Measurements from ENCODE around the gene NAPSA. TPM values are rescaled to one million over a fixed set of nuclear protein-coding genes. Genes with fewer than 3 reads are reported as not detected.

NAPSA gene
- total and polyA plus RNA-seq, 9 of the 15 experiments (the other 6 are each of a cell fraction or from before 2014, with no cell fraction given), result 0.25 to 1.9 (median 0.69) TPM

GRCh38 chr19:50315773-50316448, 49.5 kb downstream of the NAPSA start (continued):
- TF ChIP-seq RBM34 (IDR thresholded peaks at IDR 0.05; ENCODE audit: borderline replicate concordance, insufficient read depth, low read length), result no peak
- TF ChIP-seq NEUROD1 (IDR thresholded peaks at IDR 0.05; ENCODE audit: borderline replicate concordance, low read depth, low read length, partially characterized antibody), result no peak
- no peak for TF ChIP-seq ETS2 (tag; IDR thresholded peaks at IDR 0.05; ENCODE audit: borderline replicate concordance, poor library complexity, severe bottlenecking)
- no peak for TF ChIP-seq GTF3C2 (IDR thresholded peaks at IDR 0.05; ENCODE audit: borderline replicate concordance, extremely low read depth, insufficient read length)
- peak; percentile 100 for TF ChIP-seq ZNF263 (CRISPR knock-in tag; IDR thresholded peaks at IDR 0.05; ENCODE audit: borderline replicate concordance)
- TF ChIP-seq NR3C1 (CRISPR knock-in tag; IDR thresholded peaks at IDR 0.05), result no peak
- no peak for TF ChIP-seq SIRT6 (IDR thresholded peaks at IDR 0.05; ENCODE audit: low read depth, low read length)
- no peak for TF ChIP-seq PYGO2 (tag; IDR thresholded peaks at IDR 0.05)
- no peak for TF ChIP-seq NR1H2 (CRISPR knock-in tag; IDR thresholded peaks at IDR 0.05)
- no peak; the same call in 1 of the 2 replicates for TF ChIP-seq NFIC (IDR thresholded peaks at IDR 0.05)
- TF ChIP-seq RNF2 (IDR thresholded peaks at IDR 0.05), result no peak
- TF ChIP-seq OTX1 (CRISPR knock-in tag; IDR thresholded peaks at IDR 0.05), result 0 out of 2 replicates have a peak, but pooled peaks have one; percentile 42
- peak; percentile 55; the same call in 1 of the 2 replicates for TF ChIP-seq POLR2A (conservative IDR thresholded peaks at IDR 0.05)
- no peak for TF ChIP-seq SAP30 (IDR thresholded peaks at IDR 0.05; ENCODE audit: borderline replicate concordance, insufficient read depth, low read depth, low read length, poor library complexity, severe bottlenecking)
- TF ChIP-seq LARP7 (IDR thresholded peaks at IDR 0.05), result 0 out of 2 replicates have a peak, but pooled peaks have one; percentile 22
- no peak for TF ChIP-seq HDAC3 (IDR thresholded peaks at IDR 0.05; ENCODE audit: borderline replicate concordance, partially characterized antibody)
- no peak for TF ChIP-seq KLF13 (tag; IDR thresholded peaks at IDR 0.05; ENCODE audit: borderline replicate concordance, low read depth)
- no peak for TF ChIP-seq ZNF41 (CRISPR knock-in tag; conservative IDR thresholded peaks at IDR 0.05)

Data from K562 (cell line).